ENCODE data around the gene LRRTM3.

Gene LRRTM3

DNA sequence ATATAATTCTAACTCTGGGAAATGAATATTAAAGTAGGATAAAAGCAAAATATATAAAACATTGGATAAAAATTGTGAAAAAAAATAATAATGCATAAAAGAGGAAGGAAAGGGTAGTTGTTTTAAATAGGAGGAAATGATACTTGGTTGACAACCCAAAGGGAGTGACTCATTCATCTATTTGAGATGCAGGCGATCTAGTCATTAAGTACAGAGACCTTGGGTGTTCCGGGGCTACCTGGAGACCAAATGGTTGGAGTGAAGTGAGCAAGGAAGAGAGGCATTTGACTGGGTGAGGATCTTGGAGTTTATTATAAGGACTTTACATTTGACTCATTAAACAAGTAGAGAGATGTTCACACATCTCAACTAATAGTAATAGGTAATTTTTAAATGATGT is 111.0 kb downstream of the LRRTM3 start:
- no peak overlapping the region for H3K4me3 Mint-ChIP-seq
- H3K4me1 Mint-ChIP-seq (ENCODE audit: low read depth) = no peaks in the 10 kb centered on the region
- no peaks in the 10 kb centered on the region for H3K36me3 Mint-ChIP-seq
- no peaks in the 10 kb centered on the region for H3K9me3 Mint-ChIP-seq (ENCODE audit: low read depth)
- H3K27me3 Mint-ChIP-seq = no peaks in the 10 kb centered on the region
- no peak overlapping the region for H3K27ac Mint-ChIP-seq

DNA sequence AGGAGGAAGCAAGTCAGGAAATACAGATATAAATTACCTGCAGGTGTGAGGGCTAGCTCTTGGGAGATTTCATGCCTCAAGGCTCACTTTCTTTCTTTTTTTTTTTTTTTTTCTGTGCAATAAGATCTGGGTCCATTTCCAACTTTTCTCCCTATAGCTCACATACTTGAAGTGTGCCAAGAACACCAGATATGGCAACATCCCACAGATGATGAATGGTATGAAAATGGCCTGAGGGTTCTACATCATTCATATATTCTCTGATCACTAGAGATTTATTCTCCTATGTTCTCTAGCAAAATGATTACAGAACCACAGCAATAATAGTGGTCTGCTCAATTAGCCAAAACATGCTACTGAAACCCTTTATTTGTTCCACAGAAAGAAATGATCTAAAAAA is 117.2 kb downstream of the LRRTM3 start:
- Mint-ChIP-seq H3K4me3 (no peak overlapping the region), H3K4me1 (ENCODE audit: low read depth) (no peaks in the 10 kb centered on the region), H3K36me3 (no peaks in the 10 kb centered on the region), H3K27ac (no peak overlapping the region), H3K27me3 (no peaks in the 10 kb centered on the region), H3K9me3 (ENCODE audit: low read depth) (no peaks in the 10 kb centered on the region)

DNA sequence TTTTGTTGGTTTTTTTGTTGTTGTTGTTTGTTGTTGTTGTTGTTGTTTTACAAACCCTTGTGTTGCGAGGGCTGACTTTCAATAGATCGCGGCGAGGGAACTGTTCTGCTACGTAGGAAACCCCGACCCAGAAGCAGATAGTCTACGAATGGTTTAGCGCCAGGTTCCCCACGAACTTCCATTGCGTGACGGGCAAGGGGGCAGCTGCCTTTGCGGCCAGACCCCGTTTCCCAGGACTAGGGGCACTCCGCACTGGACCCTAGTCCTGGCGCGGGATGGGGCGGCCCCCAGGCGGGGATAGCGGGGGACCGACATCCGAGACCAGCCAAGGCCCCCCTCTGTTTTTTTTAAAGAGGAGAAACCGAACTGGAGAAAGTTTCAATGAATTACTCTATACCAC is 119.6 kb downstream of the LRRTM3 start:
- Mint-ChIP-seq H3K4me3 (no peak overlapping the region), H3K36me3 (no peaks in the 10 kb centered on the region), H3K27me3 (no peaks in the 10 kb centered on the region), H3K27ac (no peak overlapping the region), H3K9me3 (ENCODE audit: low read depth) (no peaks in the 10 kb centered on the region), H3K4me1 (ENCODE audit: low read depth) (no peaks in the 10 kb centered on the region)

DNA sequence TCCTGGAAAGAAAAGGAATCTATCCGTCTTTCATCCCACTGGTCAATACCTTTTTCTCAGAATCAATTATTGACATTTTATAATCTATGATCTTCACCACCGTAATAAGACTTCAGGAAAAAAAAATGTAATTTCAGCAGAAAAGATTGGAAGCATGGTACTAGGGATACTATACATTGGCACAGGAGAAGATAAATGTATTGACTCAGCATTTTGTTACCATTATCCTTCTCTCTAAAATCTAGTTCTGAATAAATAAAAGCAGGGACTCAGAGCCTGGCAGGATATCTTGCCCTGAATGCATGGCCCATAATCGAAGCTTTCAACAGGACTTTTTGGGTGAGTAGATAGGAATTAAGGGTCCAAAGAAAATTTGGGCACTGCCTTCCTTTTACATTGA is 120.7 kb downstream of the LRRTM3 start:
- Mint-ChIP-seq H3K27me3 (no peaks in the 10 kb centered on the region), H3K4me1 (ENCODE audit: low read depth) (no peaks in the 10 kb centered on the region), H3K27ac (no peak overlapping the region), H3K4me3 (no peak overlapping the region), H3K36me3 (no peaks in the 10 kb centered on the region), H3K9me3 (ENCODE audit: low read depth) (no peaks in the 10 kb centered on the region)

DNA sequence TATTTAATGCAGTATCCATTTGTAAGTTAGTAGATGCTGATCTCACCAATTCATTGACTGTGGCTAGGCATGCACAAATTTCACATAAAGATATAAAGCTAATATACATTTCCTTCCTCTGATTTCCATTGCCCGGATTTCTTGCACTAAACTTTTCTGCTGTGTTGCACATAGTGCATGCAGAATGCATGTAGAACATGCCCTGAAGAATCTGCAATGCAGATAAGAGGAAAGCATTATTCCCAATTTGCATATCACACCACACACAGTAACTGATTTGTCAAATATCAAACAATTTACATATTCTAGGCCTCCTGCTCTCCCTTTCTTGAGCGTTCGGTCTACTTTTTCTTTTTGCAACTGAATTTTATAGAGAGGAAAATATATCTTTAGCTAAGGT is 124.2 kb downstream of the LRRTM3 start:
- Mint-ChIP-seq H3K4me1 (ENCODE audit: low read depth) (no peaks in the 10 kb centered on the region), H3K9me3 (ENCODE audit: low read depth) (peaks cover 5% of the 10 kb centered on the region), H3K4me3 (no peak overlapping the region), H3K36me3 (no peaks in the 10 kb centered on the region), H3K27me3 (no peaks in the 10 kb centered on the region), H3K27ac (no peak overlapping the region)

DNA sequence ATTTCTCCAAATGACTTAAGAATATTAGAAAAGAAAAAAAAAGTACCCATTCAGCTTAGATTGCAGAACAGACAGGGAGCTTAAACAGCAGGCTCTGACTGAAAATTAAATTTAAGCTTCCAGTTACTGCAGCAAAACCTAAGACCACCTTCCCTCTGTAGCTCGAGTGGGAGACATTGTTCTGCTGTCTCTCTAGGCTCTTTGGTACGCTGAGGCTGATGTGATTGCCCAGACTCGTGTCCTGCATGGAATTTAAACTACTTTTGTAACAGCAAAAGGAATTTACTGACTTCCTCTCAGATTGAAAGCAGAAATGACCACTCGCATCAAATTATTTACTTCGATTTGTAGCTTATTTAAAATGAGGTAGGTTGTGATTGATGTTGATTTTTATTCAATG is 124.6 kb downstream of the LRRTM3 start:
- peaks cover 5% of the 10 kb centered on the region for H3K9me3 Mint-ChIP-seq (ENCODE audit: low read depth)
- no peaks in the 10 kb centered on the region for H3K4me1 Mint-ChIP-seq (ENCODE audit: low read depth)
- no peaks in the 10 kb centered on the region for H3K27me3 Mint-ChIP-seq
- H3K4me3 Mint-ChIP-seq = no peak overlapping the region
- no peak overlapping the region for H3K27ac Mint-ChIP-seq
- no peaks in the 10 kb centered on the region for H3K36me3 Mint-ChIP-seq

DNA sequence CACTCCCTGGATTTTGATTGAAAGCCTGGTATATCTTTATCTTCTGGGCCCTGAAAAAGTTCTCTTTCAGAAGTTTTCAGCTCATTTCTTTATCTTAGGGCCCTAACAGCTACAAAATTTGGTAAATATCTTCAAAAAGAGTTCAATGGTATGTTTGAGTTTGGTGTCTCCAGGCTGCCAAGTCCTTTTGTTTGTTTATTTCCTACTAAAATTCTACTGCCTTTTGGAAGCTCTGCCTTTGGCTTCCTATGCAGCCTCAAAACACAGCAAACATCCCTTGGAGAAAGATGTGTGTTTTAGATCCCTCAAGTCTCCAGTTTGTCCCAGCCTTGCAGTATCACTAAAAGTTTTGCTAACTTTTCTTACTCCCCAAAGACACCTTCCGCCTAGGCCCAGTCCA is 146.8 kb downstream of the LRRTM3 start:
- H3K36me3 Mint-ChIP-seq = no peaks in the 10 kb centered on the region

DNA sequence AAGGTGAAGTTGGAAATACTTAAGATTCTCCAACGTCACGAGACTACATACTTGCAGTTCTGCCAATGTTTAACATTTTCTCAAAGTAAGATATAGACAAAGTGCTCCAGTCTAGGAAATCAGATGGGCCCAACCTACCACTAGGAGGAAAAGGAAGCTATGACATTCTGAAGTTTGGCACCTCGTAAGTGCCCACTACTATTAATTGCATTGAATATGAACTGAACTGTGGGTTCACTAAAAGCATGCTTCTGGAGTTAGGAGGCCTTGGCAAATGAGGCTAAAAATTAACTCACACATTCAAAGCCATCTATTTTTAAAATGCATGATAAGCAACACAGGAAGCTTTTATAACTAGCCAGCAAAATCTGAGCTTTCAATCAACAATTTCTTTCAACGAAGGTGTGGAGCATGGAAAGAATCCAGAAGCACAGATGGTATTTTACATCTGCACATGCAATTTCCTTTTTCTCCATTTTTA is 149.7 kb downstream of the LRRTM3 start:
- Mint-ChIP-seq H3K4me1 (ENCODE audit: low read depth) (no peaks in the 10 kb centered on the region), H3K9me3 (ENCODE audit: low read depth) (no peaks in the 10 kb centered on the region), H3K27ac (no peak overlapping the region), H3K27me3 (no peaks in the 10 kb centered on the region), H3K36me3 (no peaks in the 10 kb centered on the region), H3K4me3 (no peak overlapping the region)

More for the DNA sequence above, 146.8 kb downstream of the LRRTM3 start:
- H3K27me3 Mint-ChIP-seq = no peaks in the 10 kb centered on the region
- H3K4me3 Mint-ChIP-seq = no peak overlapping the region
- no peak overlapping the region for H3K27ac Mint-ChIP-seq
- no peaks in the 10 kb centered on the region for H3K4me1 Mint-ChIP-seq (ENCODE audit: low read depth)
- no peaks in the 10 kb centered on the region for H3K9me3 Mint-ChIP-seq (ENCODE audit: low read depth)

DNA sequence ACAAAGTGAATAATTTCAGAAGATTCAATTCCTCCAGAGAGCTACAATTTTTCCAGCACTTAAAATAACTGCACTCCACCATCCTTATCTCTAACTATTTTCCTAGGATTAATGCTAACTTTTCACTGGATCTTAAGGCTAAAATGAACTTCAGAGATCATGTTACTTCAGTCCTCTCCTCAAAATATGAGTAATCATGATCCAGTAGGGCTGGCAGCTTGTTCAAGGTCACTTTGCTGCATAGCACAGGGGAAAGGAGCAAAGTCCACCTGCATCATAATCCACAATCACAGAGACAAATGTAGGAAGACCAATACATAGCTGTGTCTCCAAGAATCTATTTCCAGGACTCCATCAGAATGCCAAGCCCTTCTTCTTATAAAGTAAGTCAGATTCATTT is 150.3 kb downstream of the LRRTM3 start:
- H3K36me3 Mint-ChIP-seq = no peaks in the 10 kb centered on the region
- H3K27me3 Mint-ChIP-seq = no peaks in the 10 kb centered on the region
- no peak overlapping the region for H3K4me3 Mint-ChIP-seq
- no peaks in the 10 kb centered on the region for H3K4me1 Mint-ChIP-seq (ENCODE audit: low read depth)
- no peaks in the 10 kb centered on the region for H3K9me3 Mint-ChIP-seq (ENCODE audit: low read depth)
- no peak overlapping the region for H3K27ac Mint-ChIP-seq

DNA sequence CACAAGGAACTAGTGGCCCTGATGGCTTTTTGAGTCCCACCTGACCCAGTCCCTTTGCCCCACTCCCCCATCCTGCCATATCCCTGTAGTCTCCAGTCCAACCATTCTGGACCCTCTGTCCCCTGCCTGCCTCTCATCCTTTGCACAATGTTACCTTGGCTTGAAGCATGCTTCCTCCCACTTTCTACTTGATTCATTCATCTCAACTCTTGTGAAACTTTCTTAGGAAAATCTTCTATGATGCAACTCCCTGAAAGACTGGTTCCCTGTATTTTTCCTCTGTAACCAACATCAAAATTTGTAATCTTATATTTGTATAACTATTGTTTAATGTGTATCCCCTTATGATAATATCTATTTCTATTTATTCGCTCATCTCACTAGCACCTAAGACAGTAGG is 151.5 kb downstream of the LRRTM3 start:
- H3K4me1 Mint-ChIP-seq (ENCODE audit: low read depth) = no peaks in the 10 kb centered on the region
- H3K27ac Mint-ChIP-seq = no peak overlapping the region
- no peaks in the 10 kb centered on the region for H3K36me3 Mint-ChIP-seq
- H3K4me3 Mint-ChIP-seq = no peak overlapping the region
- no peaks in the 10 kb centered on the region for H3K9me3 Mint-ChIP-seq (ENCODE audit: low read depth)
- H3K27me3 Mint-ChIP-seq = no peaks in the 10 kb centered on the region

DNA sequence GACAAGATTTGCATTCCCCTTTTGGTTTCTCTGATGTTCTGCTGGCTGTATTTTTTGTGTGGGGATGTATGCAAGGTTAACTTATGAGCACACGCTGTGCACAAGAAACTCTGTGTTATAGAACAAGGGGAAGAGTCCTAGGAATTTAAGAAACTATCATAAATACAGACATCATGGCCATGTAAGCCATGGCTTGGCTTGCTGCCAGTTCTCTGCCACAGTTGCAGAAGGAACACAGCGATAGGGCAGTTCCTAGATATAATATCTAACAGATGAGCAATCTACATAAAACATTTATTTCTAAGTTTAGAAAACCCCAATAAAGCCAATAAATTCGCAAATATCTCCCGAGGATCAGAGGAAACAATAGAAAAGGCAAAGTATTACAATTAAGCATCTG is 153.3 kb downstream of the LRRTM3 start:
- no peaks in the 10 kb centered on the region for H3K4me1 Mint-ChIP-seq (ENCODE audit: low read depth)
- H3K27ac Mint-ChIP-seq = no peak overlapping the region
- no peaks in the 10 kb centered on the region for H3K27me3 Mint-ChIP-seq
- H3K9me3 Mint-ChIP-seq (ENCODE audit: low read depth) = no peaks in the 10 kb centered on the region
- H3K36me3 Mint-ChIP-seq = no peaks in the 10 kb centered on the region
- no peak overlapping the region for H3K4me3 Mint-ChIP-seq

DNA sequence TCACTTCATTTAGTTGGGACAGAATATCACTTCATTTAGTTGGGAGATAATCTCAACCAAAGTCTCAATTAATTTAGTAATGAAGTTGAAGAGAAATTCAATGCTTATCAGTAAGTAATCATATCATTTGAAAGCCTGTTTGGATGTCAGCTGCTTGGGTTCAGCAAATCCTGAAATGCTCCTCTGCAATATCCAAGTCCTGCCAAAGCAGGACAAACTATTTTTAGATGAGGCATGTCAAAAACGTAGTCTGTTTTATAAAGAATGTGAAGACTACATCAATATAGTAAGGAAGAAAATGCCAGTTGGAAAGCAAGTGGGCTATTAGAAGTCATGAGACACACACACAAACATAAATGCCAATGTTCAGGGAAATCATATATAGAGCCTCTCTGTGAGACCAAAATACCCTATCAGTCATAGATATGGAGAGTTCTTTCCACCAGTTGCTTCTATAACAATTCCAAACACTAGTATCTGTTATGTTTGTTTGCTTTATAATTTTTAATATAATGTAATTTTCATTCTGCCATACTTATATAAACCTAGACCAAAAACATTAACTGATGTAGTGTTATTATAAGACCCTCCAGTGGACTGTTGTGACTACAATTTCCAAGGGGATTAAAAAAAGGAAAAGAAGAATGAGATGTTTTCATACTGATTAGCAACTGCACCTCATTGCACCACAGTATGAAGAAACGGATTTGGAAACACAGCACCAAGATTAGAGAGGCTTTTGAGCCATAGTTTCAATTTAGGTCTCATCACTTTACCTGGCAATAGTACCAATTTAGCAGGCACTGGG is 160.7 kb downstream of the LRRTM3 start:
- Mint-ChIP-seq H3K4me3 (no peak overlapping the region), H3K9me3 (ENCODE audit: low read depth) (no peaks in the 10 kb centered on the region), H3K36me3 (no peaks in the 10 kb centered on the region), H3K4me1 (ENCODE audit: low read depth) (no peaks in the 10 kb centered on the region), H3K27me3 (no peaks in the 10 kb centered on the region), H3K27ac (no peak overlapping the region)

DNA sequence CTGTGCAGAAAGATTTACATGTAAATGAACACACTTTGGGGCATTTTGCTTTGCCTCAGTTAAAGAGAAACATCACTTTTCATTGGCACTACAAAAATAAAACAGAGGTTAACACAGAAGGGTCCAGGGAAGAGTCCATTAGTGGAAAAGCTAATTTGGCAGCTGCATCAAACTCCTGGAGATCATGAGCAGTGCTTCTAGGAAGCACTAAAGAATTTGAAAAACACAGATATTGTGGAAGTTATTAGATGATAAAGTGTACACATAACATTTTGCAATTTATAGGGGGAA is 161.2 kb downstream of the LRRTM3 start:
- Mint-ChIP-seq H3K4me1 (ENCODE audit: low read depth) (no peaks in the 10 kb centered on the region), H3K27ac (no peak overlapping the region), H3K4me3 (no peak overlapping the region), H3K27me3 (no peaks in the 10 kb centered on the region), H3K36me3 (no peaks in the 10 kb centered on the region), H3K9me3 (ENCODE audit: low read depth) (no peaks in the 10 kb centered on the region)

DNA sequence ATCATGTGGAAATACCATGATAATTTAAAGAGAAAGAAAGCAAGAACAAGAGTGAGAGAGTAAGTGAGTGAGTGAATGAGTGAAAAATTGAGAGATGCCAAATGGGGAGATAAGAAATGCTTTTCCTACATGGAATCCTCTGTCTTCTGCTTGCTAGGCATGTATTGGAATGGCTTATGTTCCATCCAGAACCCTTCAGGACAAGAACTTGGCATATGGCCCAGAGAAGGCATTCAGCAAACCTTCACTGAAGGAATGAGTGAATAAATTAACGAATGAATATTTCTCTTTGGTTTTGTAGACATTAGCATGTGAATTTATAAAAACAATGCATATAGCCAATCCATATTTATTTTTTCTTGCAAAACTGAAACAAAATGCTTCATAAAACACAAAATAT is 162.2 kb downstream of the LRRTM3 start:
- no peaks in the 10 kb centered on the region for H3K4me1 Mint-ChIP-seq (ENCODE audit: low read depth)
- no peak overlapping the region for H3K4me3 Mint-ChIP-seq
- H3K27me3 Mint-ChIP-seq = no peaks in the 10 kb centered on the region
- H3K9me3 Mint-ChIP-seq (ENCODE audit: low read depth) = no peaks in the 10 kb centered on the region
- H3K36me3 Mint-ChIP-seq = no peaks in the 10 kb centered on the region
- no peak overlapping the region for H3K27ac Mint-ChIP-seq

DNA sequence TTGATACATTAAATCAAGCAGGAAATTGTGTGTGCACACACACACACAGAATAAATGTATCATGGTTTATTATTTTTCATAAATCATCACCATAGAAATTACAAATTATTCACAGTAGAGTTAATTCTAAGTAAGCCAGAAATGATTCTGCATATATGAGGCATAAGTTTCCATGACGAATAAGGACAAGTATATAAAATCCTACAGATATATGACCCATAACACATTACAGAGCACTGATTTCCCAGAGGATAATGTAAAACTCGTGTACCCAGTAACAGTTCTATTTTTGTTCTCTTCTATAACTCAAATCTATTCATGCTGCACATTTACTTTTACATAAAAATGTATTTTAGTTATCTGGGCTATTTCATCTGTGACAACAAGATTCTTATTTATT is 169.7 kb downstream of the LRRTM3 start:
- Mint-ChIP-seq H3K9me3 (ENCODE audit: low read depth) (no peaks in the 10 kb centered on the region), H3K27ac (no peak overlapping the region), H3K36me3 (no peaks in the 10 kb centered on the region), H3K4me3 (no peak overlapping the region), H3K27me3 (no peaks in the 10 kb centered on the region), H3K4me1 (ENCODE audit: low read depth) (no peaks in the 10 kb centered on the region)

DNA sequence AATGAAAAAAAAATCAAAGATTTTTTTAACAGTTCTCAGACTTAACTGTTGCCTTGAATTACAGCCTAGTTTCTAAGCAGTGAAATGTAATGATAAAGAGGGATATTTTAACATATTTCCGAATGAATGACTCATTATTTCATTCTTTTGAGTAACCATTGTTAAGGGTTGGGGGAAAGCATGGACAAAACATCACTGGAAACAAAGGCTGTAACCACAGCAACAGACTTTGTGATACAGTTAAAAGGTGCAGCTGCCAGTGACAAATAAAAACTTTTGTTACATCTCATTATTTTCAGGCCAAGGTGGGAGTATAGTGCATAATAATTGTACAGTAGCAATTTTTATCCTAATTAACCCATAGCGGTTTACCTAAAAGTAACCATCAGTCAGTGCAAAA is 172.6 kb downstream of the LRRTM3 start:
- Mint-ChIP-seq H3K4me1 (ENCODE audit: low read depth) (no peaks in the 10 kb centered on the region), H3K36me3 (no peaks in the 10 kb centered on the region), H3K27ac (no peak overlapping the region), H3K4me3 (no peak overlapping the region), H3K9me3 (ENCODE audit: low read depth) (no peaks in the 10 kb centered on the region), H3K27me3 (no peaks in the 10 kb centered on the region)
